Smooth muscle cell (in vitro differentiated cells): Measurements from ENCODE around the gene CDC37L1. TPM values are rescaled to one million over a fixed set of nuclear protein-coding genes. Genes with fewer than 3 reads are reported as not detected.

Experiments used
- DNase-seq: peaks from one replicate; lab custom pipeline; 2025; ENCODE audit not compliant: unreplicated experiment; lab: John Stamatoyannopoulos, UW
- H2AFZ ChIP-seq: fragments of 200-600 bp; sonication (generic); 2 replicates; pipeline ENCODE4 v1.6.0; 2016; ENCODE audit warnings: antibody characterized with exemption, low read depth, mild to moderate bottlenecking
- H3F3A ChIP-seq: fragments of 200-600 bp; sonication (generic); 2 replicates; pipeline ENCODE4 v1.6.0; 2017; ENCODE audit warnings: antibody characterized with exemption, low read depth
- H3K27ac ChIP-seq: fragments of 200-600 bp; sonication (generic); 2 replicates; pipeline ENCODE4 v1.5.1; 2016; ENCODE audit warnings: low read depth, mild to moderate bottlenecking
- H3K27me3 ChIP-seq: fragments of 200-600 bp; sonication (generic); 2 replicates; pipeline ENCODE4 v1.6.1; 2016; ENCODE audit warnings: low read depth, mild to moderate bottlenecking
- H3K36me3 ChIP-seq: fragments of 200-600 bp; sonication (generic); 2 replicates; pipeline ENCODE4 v1.5.1; 2016; ENCODE audit warnings: low read depth
- H3K4me1 ChIP-seq: fragments of 200-600 bp; sonication (generic); 2 replicates; pipeline ENCODE4 v1.5.1; 2016; ENCODE audit warnings: low read depth
- H3K4me2 ChIP-seq: fragments of 200-600 bp; sonication (generic); 2 replicates; pipeline ENCODE4 v1.6.0; 2016; ENCODE audit warnings: mild to moderate bottlenecking
- H3K4me3 ChIP-seq: fragments of 200-600 bp; sonication (generic); 2 replicates; pipeline ENCODE4 v1.5.1; 2016; ENCODE audit warnings: mild to moderate bottlenecking
- H3K79me2 ChIP-seq: fragments of 200-600 bp; sonication (generic); 2 replicates; pipeline ENCODE4 v1.6.0; 2016; ENCODE audit warnings: low read depth, mild to moderate bottlenecking
- H3K9ac ChIP-seq: fragments of 200-600 bp; sonication (generic); 2 replicates; pipeline ENCODE4 v1.6.0; 2016; ENCODE audit warnings: low read depth
- H3K9me3 ChIP-seq: fragments of 200-600 bp; sonication (generic); replicated peaks from 2 replicates; pipeline ENCODE4 v1.5.1; 2016; ENCODE audit warnings: low read depth
- H4K20me1 ChIP-seq: fragments of 200-600 bp; sonication (generic); 2 replicates; pipeline ENCODE4 v1.6.0; 2016; ENCODE audit warnings: low read depth
- WGBS: methylation state at CpG from one replicate; pipeline ENCODE4 v1.1.7; 2016; ENCODE audit warnings: low lambda C conversion rate; 5-methylcytosine and 5-hydroxymethylcytosine counted together
- polyA plus RNA-seq: library from polyadenylated mRNA; unstranded; fragments of >200 nt; fragmentation: Nextera tagmentation; extraction: Ambion mirVana; gene quantifications from 2 replicates; pipeline ENCODE4 v1.2.1, GENCODE V29; 2016
- total RNA-seq: library from RNA; depleted of rRNA; stranded (reverse); fragments of >200 nt; gene quantifications from 2 replicates; pipeline ENCODE4 v1.2.3, GENCODE V29; 2014
- TF ChIP-seq, protein P1 (sequence below): fragments of 200-600 bp; sonication (generic); IDR thresholded peaks from 2 replicates; pipeline ENCODE4 v1.5.1; 2017; ENCODE audit warnings: borderline replicate concordance, mild to moderate bottlenecking, antibody characterized with exemption; ENCODE audit not compliant: insufficient read depth, poor library complexity, severe bottlenecking

Gene CDC37L1
- total and polyA plus RNA-seq, 2 experiments from 2014 or later = 16.0 to 19.2 TPM

DNA sequence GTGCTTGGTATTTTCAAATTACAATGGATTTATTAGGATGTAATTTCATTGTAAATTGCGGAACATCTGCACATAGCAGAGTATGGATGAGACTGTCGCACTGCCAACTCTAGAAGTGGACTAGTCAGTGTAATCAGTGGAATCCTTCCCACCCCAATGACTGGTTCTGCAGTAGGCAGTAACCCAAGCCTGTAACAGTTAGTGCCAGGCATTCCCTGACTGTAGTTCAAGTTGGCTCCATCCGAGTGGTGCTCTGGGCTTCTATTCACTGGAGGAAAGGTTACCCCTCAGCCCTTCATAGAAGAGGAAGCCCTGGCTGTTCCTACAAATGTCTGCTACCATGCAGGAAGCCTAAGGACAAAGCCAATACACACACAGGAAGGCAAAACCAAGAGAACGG, 38.4 kb downstream of the CDC37L1 start:
- H3K9ac ChIP-seq = no peak overlapping the region
- H3K4me1 ChIP-seq = no peaks in the 10 kb centered on the region
- no peak overlapping the region for H3K4me2 ChIP-seq
- TF ChIP-seq, protein P1, sequence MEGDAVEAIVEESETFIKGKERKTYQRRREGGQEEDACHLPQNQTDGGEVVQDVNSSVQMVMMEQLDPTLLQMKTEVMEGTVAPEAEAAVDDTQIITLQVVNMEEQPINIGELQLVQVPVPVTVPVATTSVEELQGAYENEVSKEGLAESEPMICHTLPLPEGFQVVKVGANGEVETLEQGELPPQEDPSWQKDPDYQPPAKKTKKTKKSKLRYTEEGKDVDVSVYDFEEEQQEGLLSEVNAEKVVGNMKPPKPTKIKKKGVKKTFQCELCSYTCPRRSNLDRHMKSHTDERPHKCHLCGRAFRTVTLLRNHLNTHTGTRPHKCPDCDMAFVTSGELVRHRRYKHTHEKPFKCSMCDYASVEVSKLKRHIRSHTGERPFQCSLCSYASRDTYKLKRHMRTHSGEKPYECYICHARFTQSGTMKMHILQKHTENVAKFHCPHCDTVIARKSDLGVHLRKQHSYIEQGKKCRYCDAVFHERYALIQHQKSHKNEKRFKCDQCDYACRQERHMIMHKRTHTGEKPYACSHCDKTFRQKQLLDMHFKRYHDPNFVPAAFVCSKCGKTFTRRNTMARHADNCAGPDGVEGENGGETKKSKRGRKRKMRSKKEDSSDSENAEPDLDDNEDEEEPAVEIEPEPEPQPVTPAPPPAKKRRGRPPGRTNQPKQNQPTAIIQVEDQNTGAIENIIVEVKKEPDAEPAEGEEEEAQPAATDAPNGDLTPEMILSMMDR = no peak
- H3K36me3 ChIP-seq = peaks cover 11% of the 10 kb centered on the region
- H3K27me3 ChIP-seq = no peaks in the 10 kb centered on the region
- H3K27ac ChIP-seq = no peak overlapping the region
- H3K79me2 ChIP-seq = no peaks in the 10 kb centered on the region
- no peaks in the 10 kb centered on the region for H4K20me1 ChIP-seq
- no peaks in the 10 kb centered on the region for H3K9me3 ChIP-seq
- H2AFZ ChIP-seq = no peak overlapping the region
- no peaks in the 10 kb centered on the region for H3F3A ChIP-seq
- no peak overlapping the region for H3K4me3 ChIP-seq
- DNase-seq = no peak
- 96% methylated on average over 4 of the region's 4 CpGs for WGBS

DNA sequence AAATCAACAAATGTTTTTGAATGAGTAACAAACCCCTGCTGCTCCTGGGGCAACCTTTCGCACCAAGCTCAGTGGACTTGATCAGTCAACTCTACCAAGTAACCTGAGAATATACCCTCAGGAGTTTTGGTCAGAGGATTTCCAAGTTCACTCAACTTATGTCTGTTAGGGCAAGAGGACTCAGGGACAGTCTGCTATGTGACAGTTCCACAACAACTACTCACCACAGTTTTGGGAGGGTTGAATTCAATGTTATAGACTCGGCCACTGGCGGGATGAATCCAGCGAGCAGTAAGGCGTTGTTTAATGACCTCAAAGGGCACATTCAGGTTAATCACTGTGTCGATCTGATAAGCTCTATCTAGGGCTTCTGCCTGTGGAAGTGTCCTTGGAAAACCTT, 39.5 kb downstream of the CDC37L1 start:
- 95% methylated on average over 6 of the region's 6 CpGs for WGBS
- Histone ChIP-seq H3K79me2 (no peaks in the 10 kb centered on the region), H3K27me3 (no peaks in the 10 kb centered on the region), H3K4me1 (no peaks in the 10 kb centered on the region), H3F3A (no peaks in the 10 kb centered on the region), H4K20me1 (no peaks in the 10 kb centered on the region), H3K36me3 (peaks cover 11% of the 10 kb centered on the region), H2AFZ (no peak overlapping the region), H3K27ac (no peak overlapping the region), H3K9me3 (no peaks in the 10 kb centered on the region), H3K4me3 (no peak overlapping the region), H3K4me2 (no peak overlapping the region), H3K9ac (no peak overlapping the region)
- TF ChIP-seq, protein P1 = no peak
- no peak for DNase-seq

DNA sequence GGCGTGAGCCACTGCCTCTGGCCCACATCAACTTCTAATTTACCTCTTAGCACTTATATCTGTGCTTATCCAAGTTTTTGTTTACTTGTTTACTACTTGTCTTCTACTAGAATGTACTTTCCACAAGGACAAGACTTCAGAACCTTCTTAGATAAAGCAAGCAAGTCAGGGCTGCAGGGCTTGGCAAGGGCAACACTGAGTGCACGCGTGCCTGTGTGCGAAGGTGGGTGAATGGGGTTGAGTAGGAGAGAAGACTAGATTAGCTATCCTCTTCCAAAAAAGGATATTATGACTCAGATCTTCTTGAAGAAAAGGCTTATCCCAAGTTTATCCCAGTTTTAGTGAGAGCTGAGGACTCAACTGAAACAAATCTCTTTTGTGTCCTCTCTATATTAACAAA, 42.4 kb downstream of the CDC37L1 start:
- peaks cover 11% of the 10 kb centered on the region for H3K36me3 ChIP-seq
- TF ChIP-seq, protein P1 = no peak
- DNase-seq = no peak
- H3K4me1 ChIP-seq = no peaks in the 10 kb centered on the region
- H3K27ac ChIP-seq = no peak overlapping the region
- H3K4me3 ChIP-seq = no peak overlapping the region
- H3K9me3 ChIP-seq = no peaks in the 10 kb centered on the region
- no peak overlapping the region for H2AFZ ChIP-seq
- 73% methylated on average over 4 of the region's 4 CpGs for WGBS
- peaks cover 17% of the 10 kb centered on the region for H4K20me1 ChIP-seq
- H3K4me2 ChIP-seq = no peak overlapping the region
- no peak overlapping the region for H3K9ac ChIP-seq
- no peaks in the 10 kb centered on the region for H3K79me2 ChIP-seq
- H3K27me3 ChIP-seq = no peaks in the 10 kb centered on the region
- H3F3A ChIP-seq = no peaks in the 10 kb centered on the region

DNA sequence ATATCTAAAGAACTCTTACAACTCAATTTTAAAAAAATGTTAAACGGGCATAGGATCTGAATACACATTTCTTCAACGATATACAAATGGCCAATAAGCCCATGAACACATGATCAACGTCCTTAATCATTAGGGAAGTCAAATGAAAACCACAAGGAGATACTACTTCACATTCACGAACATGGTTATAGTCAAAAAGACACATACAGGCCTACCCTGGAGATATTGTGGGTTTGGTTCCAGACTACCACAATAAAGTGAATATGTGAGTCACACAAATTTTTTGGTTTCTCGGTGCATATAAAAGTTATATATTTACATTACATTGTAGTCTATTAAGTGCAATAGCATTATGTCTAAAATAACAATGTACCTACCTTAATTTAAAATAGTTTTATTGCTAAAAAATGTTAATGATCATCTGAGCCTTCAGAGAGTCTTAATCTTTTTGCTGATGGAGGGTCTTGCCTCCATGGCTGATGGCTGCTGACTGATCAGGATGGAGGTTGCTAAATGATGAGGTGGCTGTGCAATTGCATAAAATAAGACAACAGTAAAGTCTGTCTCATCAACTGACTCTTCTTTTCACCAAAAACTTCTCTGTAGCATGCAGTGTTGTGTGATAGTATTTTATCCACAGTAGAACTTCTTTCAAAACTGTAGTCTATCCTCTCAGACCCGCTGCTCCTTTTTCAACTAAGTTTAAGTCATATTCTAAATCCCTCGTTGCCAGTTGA, 46.5 kb downstream of the CDC37L1 start:
- 64% methylated on average over 7 of the region's 7 CpGs for WGBS
- DNase-seq = no peak
- H3K9me3 ChIP-seq = no peaks in the 10 kb centered on the region
- TF ChIP-seq, protein P1 = no peak
- peaks cover 29% of the 10 kb centered on the region for H4K20me1 ChIP-seq
- H3K9ac ChIP-seq = no peak overlapping the region
- H3F3A ChIP-seq = no peaks in the 10 kb centered on the region
- H3K4me2 ChIP-seq = no peak overlapping the region
- no peak overlapping the region for H2AFZ ChIP-seq
- no peaks in the 10 kb centered on the region for H3K36me3 ChIP-seq
- H3K4me3 ChIP-seq = no peak overlapping the region
- no peaks in the 10 kb centered on the region for H3K4me1 ChIP-seq
- H3K79me2 ChIP-seq = peaks cover 14% of the 10 kb centered on the region
- no peaks in the 10 kb centered on the region for H3K27me3 ChIP-seq
- no peak overlapping the region for H3K27ac ChIP-seq
